ENCODE data around the gene FZR1. TPM values are rescaled to one million over a fixed set of nuclear protein-coding genes. Genes with fewer than 3 reads are reported as not detected.

The FZR1 gene
- total RNA-seq, 1 experiment from 2014 or later: 51.4 TPM

DNA sequence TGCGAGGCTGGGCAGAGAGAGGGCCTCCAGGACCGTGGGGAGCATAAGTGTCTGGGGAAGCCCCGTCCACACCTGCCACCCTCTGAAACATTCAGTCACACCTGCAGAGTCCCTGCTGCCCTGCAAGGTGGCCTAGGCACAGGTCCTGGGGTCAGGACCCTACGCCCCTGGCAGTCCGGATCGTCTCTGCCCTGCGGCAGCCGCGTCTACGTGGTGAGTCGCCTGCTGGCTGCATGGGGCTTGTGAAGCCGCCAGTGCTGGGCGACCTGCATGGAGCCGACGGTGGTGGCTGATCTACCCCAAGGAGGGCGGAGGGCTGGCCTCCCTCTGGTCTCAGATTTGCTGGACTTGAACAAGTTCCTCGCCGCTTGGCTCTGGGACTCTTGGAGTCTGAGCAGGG is 13.0 kb downstream of the FZR1 start:
- Histone ChIP-seq H2AFZ (ENCODE audit: low read length) (no peak overlapping the region), H3K4me1 (ENCODE audit: insufficient read depth, low read length) (peaks cover 3% of the 10 kb centered on the region; the same call in 1 of the 2 replicates), H4K20me1 (ENCODE audit: control insufficient read depth, insufficient read depth, insufficient read length) (no peaks in the 10 kb centered on the region), H4K5ac (ENCODE audit: insufficient read length, low read depth, low read length) (no peak overlapping the region), H3K56ac (ENCODE audit: insufficient read length, low read depth, low read length) (no peak overlapping the region), H3K4me2 (ENCODE audit: insufficient read depth, insufficient read length, low read length) (no peak overlapping the region), H3K18ac (ENCODE audit: insufficient read length, low read depth, low read length) (peak overlapping the region; percentile 10), H3K9ac (ENCODE audit: extremely low read depth, insufficient read length, low read length) (no peak overlapping the region), H2BK15ac (ENCODE audit: low read depth, low read length) (no peak overlapping the region), H3K9me3 (ENCODE audit: control insufficient read depth, low read depth, low read length) (no peaks in the 10 kb centered on the region), H4K91ac (ENCODE audit: insufficient read length, low read depth, low read length) (no peak overlapping the region), H3K14ac (ENCODE audit: insufficient read depth, low read length) (peak overlapping the region; percentile 73; the same call in 1 of the 2 replicates), H3K79me1 (ENCODE audit: insufficient read depth, low read depth, low read length, poor library complexity, severe bottlenecking) (no peaks in the 10 kb centered on the region), H3K4ac (ENCODE audit: low read depth, low read length) (no peak overlapping the region), H3K79me2 (ENCODE audit: insufficient read depth, low read length) (no peaks in the 10 kb centered on the region; the same call in 1 of the 2 replicates), H2AK5ac (ENCODE audit: insufficient read length, low read length) (no peak overlapping the region), H4K8ac (replicated peaks; ENCODE audit: insufficient read length, low read depth, low read length) (no peak overlapping the region), H3K23me2 (ENCODE audit: insufficient read length, low read depth, low read length, poor library complexity, severe bottlenecking) (no peaks in the 10 kb centered on the region), H3K27ac (ENCODE audit: insufficient read length, low read depth, low read length) (no peak overlapping the region), H3K27me3 (ENCODE audit: insufficient read depth, low read length) (no peaks in the 10 kb centered on the region), H3K23ac (ENCODE audit: insufficient read length, low read depth, low read length) (no peak overlapping the region), H2BK20ac (ENCODE audit: low read depth, low read length, poor library complexity, severe bottlenecking) (no peak overlapping the region), H2BK120ac (ENCODE audit: low read depth, low read length, poor library complexity, severe bottlenecking) (no peak overlapping the region), H2BK12ac (ENCODE audit: insufficient read length, low read depth, low read length) (no peak overlapping the region), H3T11ph (ENCODE audit: low read length) (no peak overlapping the region), H2BK5ac (ENCODE audit: insufficient read length, low read length) (no peak overlapping the region)
- Mint-ChIP-seq H3K36me3 (ENCODE audit: insufficient read depth in 1 of 3, low read depth in 3 of 3) (peaks cover 6 to 19% (median 14%) of the 10 kb centered on the region in 3 experiments), H3K27me3 (ENCODE audit: low read depth) (no peaks in the 10 kb centered on the region; the same call in 1 of the 2 replicates), H3K4me3 (no peak overlapping the region; a peak in 1 of 5 replicates), H3K27ac (no peak overlapping the region), H3K9me3 (no peaks in the 10 kb centered on the region; a peak in 1 of 5 replicates), H3K4me1 (peaks cover 36 to 45% of the 10 kb centered on the region in 2 experiments)
- no peak for DNase-seq
- TF ChIP-seq, protein P1, sequence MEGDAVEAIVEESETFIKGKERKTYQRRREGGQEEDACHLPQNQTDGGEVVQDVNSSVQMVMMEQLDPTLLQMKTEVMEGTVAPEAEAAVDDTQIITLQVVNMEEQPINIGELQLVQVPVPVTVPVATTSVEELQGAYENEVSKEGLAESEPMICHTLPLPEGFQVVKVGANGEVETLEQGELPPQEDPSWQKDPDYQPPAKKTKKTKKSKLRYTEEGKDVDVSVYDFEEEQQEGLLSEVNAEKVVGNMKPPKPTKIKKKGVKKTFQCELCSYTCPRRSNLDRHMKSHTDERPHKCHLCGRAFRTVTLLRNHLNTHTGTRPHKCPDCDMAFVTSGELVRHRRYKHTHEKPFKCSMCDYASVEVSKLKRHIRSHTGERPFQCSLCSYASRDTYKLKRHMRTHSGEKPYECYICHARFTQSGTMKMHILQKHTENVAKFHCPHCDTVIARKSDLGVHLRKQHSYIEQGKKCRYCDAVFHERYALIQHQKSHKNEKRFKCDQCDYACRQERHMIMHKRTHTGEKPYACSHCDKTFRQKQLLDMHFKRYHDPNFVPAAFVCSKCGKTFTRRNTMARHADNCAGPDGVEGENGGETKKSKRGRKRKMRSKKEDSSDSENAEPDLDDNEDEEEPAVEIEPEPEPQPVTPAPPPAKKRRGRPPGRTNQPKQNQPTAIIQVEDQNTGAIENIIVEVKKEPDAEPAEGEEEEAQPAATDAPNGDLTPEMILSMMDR (conservative IDR thresholded peaks at IDR 0.05): no peak
- no CpG with 5 or more reads among the region's 18 CpGs for WGBS (ENCODE audit: extremely low coverage, insufficient read length, low lambda C conversion rate)

Measured in H9 (cell line).